Central memory CD4-positive, alpha-beta T cell (primary cell): ENCODE data around the gene GREB1L.
"Not testable (repeated sequence)": the region's sequence is repeated elsewhere in the genome, so short reads cannot be mapped to it uniquely, and the experiment has no call there.

Experiments used
- DNase-seq: peaks from one replicate; pipeline ENCODE4 v3.0.0; 2022

Gene GREB1L

GRCh38 chr18:21309248-21309647 is 67.2 kb downstream of the GREB1L start:
- DNase-seq, result no peak

GRCh38 chr18:21311980-21312379 is 69.9 kb downstream of the GREB1L start:
- DNase-seq, result not testable (repeated sequence)

- DNase-seq, result no peak
Observed at GRCh38 chr18:21313576-21313975, 71.5 kb downstream of the GREB1L start.

GRCh38 chr18:21314724-21315123 is 72.7 kb downstream of the GREB1L start:
- DNase-seq, result no peak

- not testable (repeated sequence) for DNase-seq
Observed at GRCh38 chr18:21315126-21315525, 73.1 kb downstream of the GREB1L start.

GRCh38 chr18:21315741-21316197 is 73.7 kb downstream of the GREB1L start:
- DNase-seq, result no peak

- no peak for DNase-seq
Observed at GRCh38 chr18:21316296-21316695, 74.3 kb downstream of the GREB1L start.

GRCh38 chr18:21321711-21322110 is 79.7 kb downstream of the GREB1L start:
- no peak for DNase-seq

- no peak for DNase-seq
Observed at GRCh38 chr18:21327101-21327500, 85.1 kb downstream of the GREB1L start.

- no peak for DNase-seq
Observed at GRCh38 chr18:21330122-21330701, 88.2 kb downstream of the GREB1L start.

GRCh38 chr18:21331065-21331464 is 89.0 kb downstream of the GREB1L start:
- DNase-seq, result no peak

- no peak for DNase-seq
Observed at GRCh38 chr18:21335927-21336488, 94.0 kb downstream of the GREB1L start.

GRCh38 chr18:21336846-21337245 is 94.8 kb downstream of the GREB1L start:
- no peak for DNase-seq

- DNase-seq, result no peak
Observed at GRCh38 chr18:21341141-21341540, 99.1 kb downstream of the GREB1L start.

- DNase-seq, result no peak
Observed at GRCh38 chr18:21342372-21342771, 100.3 kb downstream of the GREB1L start.

GRCh38 chr18:21344860-21345259 is 102.8 kb downstream of the GREB1L start:
- DNase-seq, result no peak

GRCh38 chr18:21345840-21346239 is 103.8 kb downstream of the GREB1L start:
- no peak for DNase-seq

GRCh38 chr18:21359746-21360145 is 117.7 kb downstream of the GREB1L start:
- DNase-seq, result no peak

GRCh38 chr18:21361307-21361880 is 119.4 kb downstream of the GREB1L start:
- no peak for DNase-seq

- no peak for DNase-seq
Observed at GRCh38 chr18:21362831-21363230, 120.8 kb downstream of the GREB1L start.

- DNase-seq, result no peak
Observed at GRCh38 chr18:21363348-21363747, 121.3 kb downstream of the GREB1L start.

- DNase-seq, result no peak
Observed at GRCh38 chr18:21364471-21364870, 122.4 kb downstream of the GREB1L start.

GRCh38 chr18:21366896-21367295 is 124.9 kb downstream of the GREB1L start:
- DNase-seq, result no peak

- no peak for DNase-seq
Observed at GRCh38 chr18:21369146-21369545, 127.1 kb downstream of the GREB1L start.

GRCh38 chr18:21369597-21369996 is 127.6 kb downstream of the GREB1L start:
- DNase-seq, result not testable (repeated sequence)
